ENCODE measurements around the gene EXOC2.

DNA sequence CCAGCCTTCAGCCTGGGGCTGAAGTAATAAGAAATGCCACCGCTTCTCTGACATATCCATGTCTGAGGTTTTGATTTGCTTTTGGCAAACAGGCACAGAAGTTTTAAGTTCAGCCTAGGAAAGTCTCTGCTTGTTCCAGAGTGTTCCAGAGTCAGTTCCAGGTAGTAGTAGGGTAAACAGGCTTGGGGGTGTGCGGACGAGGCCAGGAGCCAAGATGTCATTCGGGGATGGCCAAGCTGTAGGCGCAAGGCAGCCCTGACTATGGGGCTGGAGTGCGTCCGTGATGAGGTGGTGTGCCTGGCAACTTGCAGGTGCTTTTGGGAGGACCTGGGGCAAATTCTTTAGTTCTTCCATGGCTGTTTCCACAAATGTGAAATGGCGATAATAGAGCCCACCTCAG, 241.1 kb downstream of the EXOC2 start:
- TF ChIP-seq FOXP2 (optimal IDR thresholded peaks at IDR 0.05; ENCODE audit: borderline replicate concordance, extremely low read depth, extremely low read length, insufficient read depth) (no peak), SIN3A (IDR thresholded peaks at IDR 0.05; ENCODE audit: borderline replicate concordance, insufficient read depth, low read length) (no peak), POLR2AphosphoS5 (IDR thresholded peaks at IDR 0.05; ENCODE audit: low read depth, low read length) (no peak)
- TF ChIP-seq, protein P1, sequence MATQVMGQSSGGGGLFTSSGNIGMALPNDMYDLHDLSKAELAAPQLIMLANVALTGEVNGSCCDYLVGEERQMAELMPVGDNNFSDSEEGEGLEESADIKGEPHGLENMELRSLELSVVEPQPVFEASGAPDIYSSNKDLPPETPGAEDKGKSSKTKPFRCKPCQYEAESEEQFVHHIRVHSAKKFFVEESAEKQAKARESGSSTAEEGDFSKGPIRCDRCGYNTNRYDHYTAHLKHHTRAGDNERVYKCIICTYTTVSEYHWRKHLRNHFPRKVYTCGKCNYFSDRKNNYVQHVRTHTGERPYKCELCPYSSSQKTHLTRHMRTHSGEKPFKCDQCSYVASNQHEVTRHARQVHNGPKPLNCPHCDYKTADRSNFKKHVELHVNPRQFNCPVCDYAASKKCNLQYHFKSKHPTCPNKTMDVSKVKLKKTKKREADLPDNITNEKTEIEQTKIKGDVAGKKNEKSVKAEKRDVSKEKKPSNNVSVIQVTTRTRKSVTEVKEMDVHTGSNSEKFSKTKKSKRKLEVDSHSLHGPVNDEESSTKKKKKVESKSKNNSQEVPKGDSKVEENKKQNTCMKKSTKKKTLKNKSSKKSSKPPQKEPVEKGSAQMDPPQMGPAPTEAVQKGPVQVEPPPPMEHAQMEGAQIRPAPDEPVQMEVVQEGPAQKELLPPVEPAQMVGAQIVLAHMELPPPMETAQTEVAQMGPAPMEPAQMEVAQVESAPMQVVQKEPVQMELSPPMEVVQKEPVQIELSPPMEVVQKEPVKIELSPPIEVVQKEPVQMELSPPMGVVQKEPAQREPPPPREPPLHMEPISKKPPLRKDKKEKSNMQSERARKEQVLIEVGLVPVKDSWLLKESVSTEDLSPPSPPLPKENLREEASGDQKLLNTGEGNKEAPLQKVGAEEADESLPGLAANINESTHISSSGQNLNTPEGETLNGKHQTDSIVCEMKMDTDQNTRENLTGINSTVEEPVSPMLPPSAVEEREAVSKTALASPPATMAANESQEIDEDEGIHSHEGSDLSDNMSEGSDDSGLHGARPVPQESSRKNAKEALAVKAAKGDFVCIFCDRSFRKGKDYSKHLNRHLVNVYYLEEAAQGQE (IDR thresholded peaks at IDR 0.05; ENCODE audit: insufficient read depth in 1 of 2, low read depth in 2 of 2, low read length in 2 of 2): no peak
